Sigmoid colon (tissue), 7 donors: Measurements from ENCODE around the gene ZFP30. TPM values are rescaled to one million over a fixed set of nuclear protein-coding genes. Genes with fewer than 3 reads are reported as not detected.
"Not testable (repeated sequence)": the region's sequence is repeated elsewhere in the genome, so short reads cannot be mapped to it uniquely, and the experiment has no call there.

Experiments used
- DNase-seq: peaks from one replicate; pipeline ENCODE4 v3.0.0-alpha.2; 2019
- H3K27ac ChIP-seq, 4 donors: fragments of 200-600 bp; sonication (generic); one replicate each; pipeline ENCODE4 v1.5.1; 2016 to 2019; ENCODE audit warnings: mild to moderate bottlenecking in 1 of 4
- H3K27me3 ChIP-seq, 3 donors: fragments of 200-600 bp; sonication (generic); one replicate each; pipeline ENCODE4 v1.5.1; 2019; ENCODE audit warnings: mild to moderate bottlenecking in 1 of 3
- H3K36me3 ChIP-seq, 4 donors: fragments of 200-600 bp; sonication (generic); one replicate each; pipeline ENCODE4 v1.5.1; 2016 to 2019
- H3K4me1 ChIP-seq, 4 donors: fragments of 200-600 bp; sonication (generic); one replicate each; pipeline ENCODE4 v1.5.1; 2017 to 2019
- H3K4me3 ChIP-seq, 4 donors: fragments of 200-600 bp; sonication (generic); one replicate each; pipeline ENCODE4 v1.5.1; 2017 to 2019; ENCODE audit warnings: mild to moderate bottlenecking in 2 of 4, moderate library complexity in 1 of 4
- H3K9me3 ChIP-seq, 4 donors: fragments of 200-600 bp in 3 of 4; sonication (generic) in 3 of 4; one replicate each; pipeline versions ENCODE4 v1.5.1 to v1.6.1; 2013 to 2019
- CTCF ChIP-seq, 4 experiments: fragments of 450-650 bp in 3 of 4; fragments of 200-600 bp in 1 of 4; IDR thresholded peaks; one replicate each; pipeline ENCODE4 v1.5.1; 2016 to 2019; ENCODE audit warnings: antibody characterized with exemption in 4 of 4, mild to moderate bottlenecking in 3 of 4, moderate library complexity in 2 of 4
- EP300 ChIP-seq, 4 donors: sonication (generic); formaldehyde crosslinking; IDR thresholded peaks; one replicate each; pipeline ENCODE4 v1.6.1; 2017; ENCODE audit warnings: antibody characterized with exemption in 4 of 4
- POLR2A ChIP-seq, 2 donors: fragments of 450-650 bp; IDR thresholded peaks; one replicate each; pipeline ENCODE4 v1.6.1; 2016; ENCODE audit warnings: antibody characterized with exemption in 2 of 2, mild to moderate bottlenecking in 2 of 2, moderate library complexity in 2 of 2
- POLR2AphosphoS5 ChIP-seq, 4 donors: sonication (generic); formaldehyde crosslinking; IDR thresholded peaks; one replicate each; pipeline ENCODE4 v1.6.1; 2017; ENCODE audit warnings: antibody characterized with exemption in 4 of 4
- WGBS, 2 donors: extraction: QIAGEN DNeasy Blood & Tissue Kit; methylation state at CpG; one replicate each; pipeline ENCODE4 v1.1.7; 2013; 5-methylcytosine and 5-hydroxymethylcytosine counted together
- intact Hi-C: fragments of 100-400 bp; cut with DNase I; formaldehyde crosslinking; loops from one replicate; pipeline ENCODE4 v1.15.1; 2023
- polyA plus RNA-seq, 3 donors: library from polyadenylated mRNA; stranded (reverse); fragments of 200-250 nt; gene quantifications; one replicate each; pipeline ENCODE4 v1.2.3, GENCODE V29; 2013
- total RNA-seq, 4 donors: library from RNA; depleted of rRNA; stranded (reverse); fragments of >200 nt; gene quantifications; one replicate each; pipeline ENCODE4 v1.1.0, GENCODE V29; 2016
- donor health status: healthy with polysubstance abuse.
- donor health status: Bipolar disorder and iron deficiency.
- donor health status: healthy.

The ZFP30 gene
- total and polyA plus RNA-seq, 7 donors, result 2.1 to 26.7 (median 8.3) TPM

GRCh38 chr19:37692956-37693620, 37.8 kb upstream of the ZFP30 start:
- Histone ChIP-seq H3K27ac (no peak overlapping the region), H3K4me3 (peak overlapping the region in 1 of 4 donors; percentile 59), H3K36me3 (peaks cover 0 to 16% (median 0%) of the 10 kb centered on the region in 4 donors), H3K27me3 (no peaks in the 10 kb centered on the region), H3K9me3 (no peaks in the 10 kb centered on the region), H3K4me1 (peaks cover 0 to 9% (median 6%) of the 10 kb centered on the region in 4 donors)
- no peak for DNase-seq
- 69 to 84% methylated on average over 11 of the region's 11 CpGs for WGBS, 2 donors
- intact Hi-C loops, result loop anchor here (2.0 to 5.0 kb wide), 3 partner anchors 26 to 96 kb away; partner anchors contain the start of genes ZFP30 and ZNF607
- no peak for TF ChIP-seq EP300 (IDR thresholded peaks at IDR 0.05)
- no peak for TF ChIP-seq POLR2A (IDR thresholded peaks at IDR 0.05)
- no peak for TF ChIP-seq POLR2AphosphoS5 (IDR thresholded peaks at IDR 0.05)
- no peak for TF ChIP-seq CTCF (IDR thresholded peaks at IDR 0.05)

GRCh38 chr19:37691881-37692504, 36.7 kb upstream of the ZFP30 start:
- intact Hi-C loops, result loop anchor here (2.0 to 5.0 kb wide), 3 partner anchors 27 to 95 kb away; partner anchors contain the start of genes ZFP30 and ZNF607
- peak overlapping the region; percentile 82 to 88 (median 85) for H3K27ac ChIP-seq
- H3K4me3 ChIP-seq, result peak overlapping the region; percentile 59 to 63 (median 62)
- H3K9me3 ChIP-seq, result no peaks in the 10 kb centered on the region
- H3K27me3 ChIP-seq, result no peaks in the 10 kb centered on the region
- peak; percentile 90 for DNase-seq
- no peak for TF ChIP-seq CTCF (IDR thresholded peaks at IDR 0.05)
- no peak for TF ChIP-seq EP300 (IDR thresholded peaks at IDR 0.05)
- peak; percentile 48 to 87 (median 82) for TF ChIP-seq POLR2AphosphoS5 (IDR thresholded peaks at IDR 0.05)
- peak in 1 of 2 donors; percentile 32 for TF ChIP-seq POLR2A (IDR thresholded peaks at IDR 0.05)
- H3K36me3 ChIP-seq, result peaks cover 0 to 6% (median 0%) of the 10 kb centered on the region in 4 donors
- peaks cover 0 to 9% (median 6%) of the 10 kb centered on the region in 4 donors for H3K4me1 ChIP-seq
- 1% methylated on average over 48 of the region's 48 CpGs for WGBS, 2 donors

- Histone ChIP-seq H3K4me1 (no peaks in the 10 kb centered on the region), H3K27me3 (no peaks in the 10 kb centered on the region), H3K36me3 (peaks cover 0 to 19% (median 0%) of the 10 kb centered on the region in 4 donors), H3K4me3 (no peak overlapping the region), H3K9me3 (peaks cover 0 to 14% (median 7%) of the 10 kb centered on the region in 4 donors), H3K27ac (no peak overlapping the region)
- TF ChIP-seq POLR2AphosphoS5 (IDR thresholded peaks at IDR 0.05), result no peak
- TF ChIP-seq CTCF (IDR thresholded peaks at IDR 0.05), result no peak
- TF ChIP-seq EP300 (IDR thresholded peaks at IDR 0.05), result no peak
- TF ChIP-seq POLR2A (IDR thresholded peaks at IDR 0.05), result no peak
- intact Hi-C loops, result no loop called here
- DNase-seq, result no peak
- WGBS, 2 donors, result 88% methylated on average over 3 of the region's 3 CpGs
Observed at GRCh38 chr19:37683520-37683919, 28.3 kb upstream of the ZFP30 start.

- DNase-seq, result no peak
- H3K36me3 ChIP-seq, result peaks cover 0 to 37% (median 2%) of the 10 kb centered on the region in 4 donors
- 91 to 94% methylated on average over 6 of the region's 6 CpGs for WGBS, 2 donors
- no peak for TF ChIP-seq POLR2A (IDR thresholded peaks at IDR 0.05)
- TF ChIP-seq CTCF (IDR thresholded peaks at IDR 0.05), result no peak
- no peak for TF ChIP-seq POLR2AphosphoS5 (IDR thresholded peaks at IDR 0.05)
- no peak for TF ChIP-seq EP300 (IDR thresholded peaks at IDR 0.05)
- H3K9me3 ChIP-seq, result peaks cover 9 to 82% (median 45%) of the 10 kb centered on the region in 4 donors
- no peak overlapping the region for H3K4me3 ChIP-seq
- no peaks in the 10 kb centered on the region for H3K27me3 ChIP-seq
- intact Hi-C loops, result no loop called here
- no peak overlapping the region for H3K27ac ChIP-seq
- no peaks in the 10 kb centered on the region for H3K4me1 ChIP-seq
Observed at GRCh38 chr19:37669450-37669914, 14.2 kb upstream of the ZFP30 start.

- 95 to 96% methylated on average over 8 of the region's 8 CpGs for WGBS, 2 donors
- not testable (repeated sequence) for H3K36me3 ChIP-seq, H3K27me3 ChIP-seq, H3K27ac ChIP-seq, DNase-seq, H3K9me3 ChIP-seq, H3K4me3 ChIP-seq
- intact Hi-C loops, result loop anchor here (5.0 to 10.0 kb wide), 3 partner anchors 150 to 442 kb away; partner anchors contain the start of genes ZNF383, ZNF569, ZNF570 and ZNF585B
- H3K4me1 ChIP-seq, result peaks cover 2 to 25% (median 19%) of the 10 kb centered on the region in 4 donors
Observed at GRCh38 chr19:37657157-37657556, 1.9 kb upstream of the ZFP30 start.
